Endothelial cell of umbilical vein (primary cell): ENCODE measurements around the gene GNAI1. TPM values are rescaled to one million over a fixed set of nuclear protein-coding genes. Genes with fewer than 3 reads are reported as not detected.

Experiments used
- BruUV-seq: library from RNA; stranded (reverse); fragments of 400-500 nt; replicated peaks from 2 replicates; lab custom pipeline; 2021; lab: Mats Ljungman, UMichigan
- CTCF ChIA-PET: fragments of 300-600, 350-600 bp; sonication (Branson Sonifier 250); formaldehyde crosslinking; loops from one replicate; lab custom pipeline; 2021; ENCODE audit warnings: antibody characterized with exemption, inconsistent platforms; lab: Charles Lee
- POLR2A ChIA-PET: fragments of 300-600, 350-600 bp; sonication (Branson Sonifier 250); formaldehyde crosslinking; loops from one replicate; lab custom pipeline; 2021; ENCODE audit warnings: antibody characterized with exemption, inconsistent platforms; lab: Charles Lee
- DNase-seq: peaks from one replicate; pipeline ENCODE4 v3.0.0-alpha.2; 2011; ENCODE audit warnings: low read depth, low spot score
- FAIRE-seq: peaks from 2 replicates; lab custom pipeline; 2011; peaks lifted over from hg19 to GRCh38; lab: Jason Lieb, UNC
- H2AFZ ChIP-seq: 2 replicates; pipeline ENCODE4 v1.6.0; 2012; ENCODE audit warnings: low read depth, low read length, control low read depth, inconsistent platforms
- H3K27ac ChIP-seq: 2 replicates; pipeline ENCODE4 v1.5.1; 2011; ENCODE audit warnings: low read depth, mild to moderate bottlenecking, control low read depth, low read length, moderate library complexity; ENCODE audit not compliant: insufficient read depth
- H3K27me3 ChIP-seq, 2 experiments: 2 replicates each; pipeline versions ENCODE4 v1.6.0 to v1.6.1; 2011; ENCODE audit warnings: low read length in 2 of 2, mixed read lengths in 1 of 2; ENCODE audit not compliant: control insufficient read depth in 2 of 2, insufficient read depth in 2 of 2
- H3K36me3 ChIP-seq, 2 experiments: 2 replicates in 1 of 2; 3 replicates in 1 of 2; pipeline ENCODE4 v1.5.1; 2011; ENCODE audit warnings: low read length in 2 of 2, mild to moderate bottlenecking in 1 of 2, moderate library complexity in 1 of 2; ENCODE audit not compliant: control insufficient read depth in 2 of 2, insufficient read depth in 2 of 2; ENCODE audit errors: extremely low read depth in 1 of 2
- H3K4me1 ChIP-seq: 3 replicates; pipeline ENCODE4 v1.5.1; 2011; ENCODE audit warnings: mild to moderate bottlenecking, low read length; ENCODE audit not compliant: control insufficient read depth, insufficient read depth; ENCODE audit errors: extremely low read depth
- H3K4me2 ChIP-seq: 2 replicates; pipeline ENCODE4 v1.6.1; 2011; ENCODE audit warnings: low read length, control low read depth, mixed read lengths; ENCODE audit not compliant: insufficient read depth
- H3K4me3 ChIP-seq, 3 experiments: fragments of 200-600 bp in 1 of 3; sonication (generic), shearing (Covaris generic) in 1 of 3; replicated peaks in 1 of 3; 2 replicates each; pipeline ENCODE4 v1.5.1; 2011 to 2016; ENCODE audit warnings: control low read depth in 3 of 3, low read length in 3 of 3, mild to moderate bottlenecking in 2 of 3, inconsistent platforms in 1 of 3, low read depth in 1 of 3, moderate library complexity in 1 of 3; ENCODE audit not compliant: insufficient read depth in 1 of 3
- H3K79me2 ChIP-seq: 2 replicates; pipeline ENCODE4 v1.6.0; 2012; ENCODE audit warnings: low read length, inconsistent platforms; ENCODE audit not compliant: control insufficient read depth, insufficient read depth
- H3K9ac ChIP-seq: replicated peaks from 2 replicates; pipeline ENCODE3; 2011; ENCODE audit warnings: low read length, control low read depth; ENCODE audit not compliant: insufficient read depth; ENCODE audit errors: extremely low read depth
- H3K9me1 ChIP-seq: replicated peaks from 3 replicates; pipeline ENCODE4 v1.6.0; 2011; ENCODE audit warnings: mild to moderate bottlenecking, low read length; ENCODE audit not compliant: control insufficient read depth, insufficient read depth; ENCODE audit errors: extremely low read depth
- H3K9me3 ChIP-seq: replicated peaks from 2 replicates; pipeline ENCODE4 v1.5.1; 2012; ENCODE audit warnings: low read length, inconsistent platforms; ENCODE audit not compliant: control insufficient read depth, insufficient read depth
- H4K20me1 ChIP-seq: replicated peaks from 2 replicates; pipeline ENCODE3; 2011; ENCODE audit warnings: mild to moderate bottlenecking, low read length; ENCODE audit not compliant: control insufficient read depth, insufficient read depth; ENCODE audit errors: extremely low read depth
- CTCF ChIP-seq, 2 donors: IDR thresholded peaks; 1 replicate in 1 of 2; 2 replicates in 1 of 2; pipeline ENCODE4 v1.5.1; 2011; ENCODE audit warnings: low read length in 2 of 2, mild to moderate bottlenecking in 2 of 2, moderate library complexity in 2 of 2, control low read depth in 1 of 2, inconsistent platforms in 1 of 2, low read depth in 1 of 2; ENCODE audit not compliant: insufficient read depth in 1 of 2; ENCODE audit errors: extremely low read depth in 1 of 2
- EZH2 ChIP-seq: IDR thresholded peaks from 2 replicates; pipeline ENCODE4 v1.6.1; 2012; ENCODE audit warnings: borderline replicate concordance, low read depth, mild to moderate bottlenecking, moderate library complexity, low read length, inconsistent platforms; ENCODE audit not compliant: severe bottlenecking
- FOS ChIP-seq: IDR thresholded peaks from 2 replicates; pipeline ENCODE4 v1.6.1; 2011; ENCODE audit warnings: mild to moderate bottlenecking, low read length, moderate library complexity, borderline replicate concordance; ENCODE audit not compliant: insufficient read depth
- GATA2 ChIP-seq: IDR thresholded peaks from 2 replicates; pipeline ENCODE4 v1.7.0; 2011; ENCODE audit warnings: low read depth, mild to moderate bottlenecking, moderate library complexity, mixed read lengths, low read length; ENCODE audit not compliant: insufficient read length, insufficient read depth
- JUN ChIP-seq: IDR thresholded peaks from 2 replicates; pipeline ENCODE4 v1.6.1; 2011; ENCODE audit warnings: borderline replicate concordance, low read depth; ENCODE audit not compliant: insufficient read length, insufficient read depth
- MAX ChIP-seq: IDR thresholded peaks from 2 replicates; pipeline ENCODE4 v1.6.1; 2011; ENCODE audit not compliant: insufficient read depth, insufficient read length
- MYC ChIP-seq: IDR thresholded peaks from one replicate; pipeline ENCODE4 v1.6.1; 2011; ENCODE audit warnings: mild to moderate bottlenecking, low read depth, low read length
- POLR2A ChIP-seq: IDR thresholded peaks from 2 replicates; pipeline ENCODE4 v1.6.1; 2012; ENCODE audit warnings: low read depth, mild to moderate bottlenecking, control low read depth, low read length
- POLR2AphosphoS5 ChIP-seq: IDR thresholded peaks from 2 replicates; pipeline ENCODE4 v1.6.1; 2012; ENCODE audit warnings: low read depth, mild to moderate bottlenecking, control low read depth, low read length, moderate library complexity; ENCODE audit not compliant: insufficient read depth
- dilution Hi-C: fragments of 300-500 bp; cut with MboI; formaldehyde crosslinking; loops from one replicate; pipeline ENCODE4 v1.15.0; 2019; ENCODE audit warnings: low sequenced_read_pairs; ENCODE audit not compliant: extremely low pct_ligation_motif_present
- intact Hi-C: fragments of 100-400 bp; cut with micrococcal nuclease; formaldehyde crosslinking; loops from one replicate; pipeline ENCODE4 v1.10.0; 2022
- polyA plus RNA-seq, 4 experiments: library from polyadenylated mRNA; depleted of rRNA in 3 of 4; stranded (reverse) in 3 of 4; unstranded in 1 of 4; fragments of >200 nt; gene quantifications; 2 replicates each; pipeline versions ENCODE4 v1.2.1 to v1.2.3, GENCODE V29; 2011 to 2012; ENCODE audit warnings: missing spikeins in 1 of 4
- total RNA-seq: library from RNA; stranded (reverse); gene quantifications from 2 replicates; pipeline ENCODE4 v1.2.3, GENCODE V29; 2021

The GNAI1 gene
- total and polyA plus RNA-seq, 2 donors (not counting 3 experiments of a cell fraction or from before 2014, with no cell fraction given): 7.5 to 15.0 TPM

GRCh38 chr7:80264769-80265495, 130.3 kb downstream of the GNAI1 start:
- BruUV-seq: no TSS peak
- CTCF ChIA-PET: interaction anchor here (1.1 kb wide), 1 partner anchor 43 kb away, joined by 3 read pairs; no protein-coding TSS in a partner anchor

More at GRCh38 chr7:80264769-80265495, 130.3 kb downstream of the GNAI1 start:
- Histone ChIP-seq H3K36me3 (no peaks in the 10 kb centered on the region), H3K79me2 (no peaks in the 10 kb centered on the region), H3K4me1 (no peaks in the 10 kb centered on the region), H3K4me3 (no peak overlapping the region), H4K20me1 (no peaks in the 10 kb centered on the region), H2AFZ (no peak overlapping the region), H3K27me3 (no peaks in the 10 kb centered on the region), H3K4me2 (no peak overlapping the region), H3K9me1 (no peaks in the 10 kb centered on the region), H3K9ac (no peak overlapping the region), H3K9me3 (no peaks in the 10 kb centered on the region), H3K27ac (no peak overlapping the region)
- dilution Hi-C loops: no loop called here
- POLR2A ChIA-PET: no interaction called here
- DNase-seq (no peak), FAIRE-seq (no peak)
- TF ChIP-seq POLR2AphosphoS5 (no peak), MAX (no peak), CTCF (IDR thresholded peaks at IDR 0.05; ENCODE audit: extremely low read depth in 1 of 2, insufficient read depth in 1 of 2, low read depth in 1 of 2, low read length in 2 of 2) (no peak), GATA2 (no peak), JUN (no peak), POLR2A (no peak), FOS (no peak), EZH2 (no peak), MYC (no peak)
- intact Hi-C loops: no loop called here
